ENCODE measurements around the gene KRTAP5-3. TPM values are rescaled to one million over a fixed set of nuclear protein-coding genes. Genes with fewer than 3 reads are reported as not detected.
"Not testable (repeated sequence)": the region's sequence is repeated elsewhere in the genome, so short reads cannot be mapped to it uniquely, and the experiment has no call there.

KRTAP5-3 gene
- total RNA-seq, 1 donor from 2014 or later: not detected

GRCh38 chr11:1589996-1590395 lies 18.3 kb downstream of the KRTAP5-3 start:
- no peak for DNase-seq (ENCODE audit: low read depth)
- TF ChIP-seq CTCF (conservative IDR thresholded peaks at IDR 0.05; ENCODE audit: low read depth, low read length): no peak
- H3K4me3 ChIP-seq (ENCODE audit: low read depth, low read length): no peak overlapping the region

GRCh38 chr11:1589191-1589963 lies 18.9 kb downstream of the KRTAP5-3 start:
- not testable (repeated sequence) for DNase-seq (ENCODE audit: low read depth); H3K4me3 ChIP-seq (ENCODE audit: low read depth, low read length)

GRCh38 chr11:1586699-1587098 lies 21.6 kb downstream of the KRTAP5-3 start:
- no peak for TF ChIP-seq CTCF (conservative IDR thresholded peaks at IDR 0.05; ENCODE audit: low read depth, low read length)
- DNase-seq (ENCODE audit: low read depth): no peak
- no peak overlapping the region for H3K4me3 ChIP-seq (ENCODE audit: low read depth, low read length)

GRCh38 chr11:1584661-1585370 lies 23.4 kb downstream of the KRTAP5-3 start, which contains the start of gene KRTAP5-1:
Gene KRTAP5-1 (minus strand): TSS chr11:1585283. CDS start chr11:1585249, 34 bp downstream.
- DNase-seq (ENCODE audit: low read depth); H3K4me3 ChIP-seq (ENCODE audit: low read depth, low read length): not testable (repeated sequence)

- not testable (repeated sequence) for H3K4me3 ChIP-seq (ENCODE audit: low read depth, low read length); DNase-seq (ENCODE audit: low read depth)
Observed at GRCh38 chr11:1582909-1583308, 25.4 kb downstream of the KRTAP5-3 start.

GRCh38 chr11:1581976-1582375 lies 26.3 kb downstream of the KRTAP5-3 start:
- H3K4me3 ChIP-seq (ENCODE audit: low read depth, low read length): no peak overlapping the region
- no peak for DNase-seq (ENCODE audit: low read depth)
- no peak for TF ChIP-seq CTCF (conservative IDR thresholded peaks at IDR 0.05; ENCODE audit: low read depth, low read length)

GRCh38 chr11:1576825-1577224 lies 31.4 kb downstream of the KRTAP5-3 start:
- DNase-seq (ENCODE audit: low read depth): no peak
- no peak for TF ChIP-seq CTCF (conservative IDR thresholded peaks at IDR 0.05; ENCODE audit: low read depth, low read length)

GRCh38 chr11:1575756-1576155 lies 32.5 kb downstream of the KRTAP5-3 start:
- not testable (repeated sequence) for DNase-seq (ENCODE audit: low read depth); H3K4me3 ChIP-seq (ENCODE audit: low read depth, low read length)

More at GRCh38 chr11:1576825-1577224, 31.4 kb downstream of the KRTAP5-3 start:
- no peak overlapping the region for H3K4me3 ChIP-seq (ENCODE audit: low read depth, low read length)

- no peak for TF ChIP-seq CTCF (conservative IDR thresholded peaks at IDR 0.05; ENCODE audit: low read depth, low read length)
- no peak for DNase-seq (ENCODE audit: low read depth)
- H3K4me3 ChIP-seq (ENCODE audit: low read depth, low read length): no peak overlapping the region
Observed at GRCh38 chr11:1574933-1575242, 33.4 kb downstream of the KRTAP5-3 start.

Data from epithelial cell of proximal tubule (primary cell).